Activated CD8-positive, alpha-beta memory T cell treated with anti-CD3 and anti-CD28 coated beads for 48 hours (primary cell): ENCODE results near the gene ODAD2.

Experiments used
- DNase-seq, 3 experiments: peaks; one replicate each; pipeline ENCODE4 v3.0.0-alpha.2; 2020; ENCODE audit warnings: low read depth in 2 of 3, low spot score in 2 of 3

ODAD2 gene

DNA sequence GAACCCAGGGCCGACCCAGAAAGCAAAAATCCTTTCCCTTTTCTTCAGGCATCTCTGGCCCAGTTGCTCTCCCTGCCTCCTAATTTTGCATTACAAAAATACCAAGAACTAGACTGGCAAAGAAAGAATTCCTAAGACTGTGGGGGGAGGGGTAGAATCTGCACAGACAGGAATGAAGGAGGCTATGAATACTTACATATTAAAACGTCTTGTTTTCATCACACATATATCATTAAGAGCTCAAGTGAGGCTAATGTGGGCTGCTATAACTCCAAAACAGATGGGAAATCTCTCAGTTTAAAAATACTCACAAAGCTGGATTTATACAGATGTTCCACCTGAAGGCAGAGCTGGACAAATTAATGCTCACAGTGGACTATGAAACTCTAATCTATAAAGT lies 224.0 kb downstream of the ODAD2 start:
- no peak for DNase-seq

DNA sequence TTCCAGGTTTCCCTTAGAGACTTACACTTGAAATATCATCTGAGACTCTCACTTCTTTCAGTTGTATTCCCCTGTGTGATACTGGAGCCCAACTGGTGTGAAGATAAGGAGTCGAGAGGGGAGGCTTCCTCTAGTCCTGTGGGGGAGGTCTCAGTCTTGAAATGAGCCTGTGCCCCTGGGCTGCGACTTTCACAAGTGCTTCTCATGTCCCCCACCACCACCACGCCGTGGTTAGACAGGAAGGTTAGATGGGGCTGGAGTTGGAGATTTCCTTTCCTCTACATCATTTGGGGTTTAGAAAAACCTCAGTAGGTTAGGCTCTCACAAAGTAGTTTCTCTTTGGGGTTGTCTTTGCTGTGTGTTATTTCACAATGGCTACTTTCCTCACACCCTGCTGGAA lies 227.6 kb downstream of the ODAD2 start:
- peak in 1 of 3 experiments; percentile 34 for DNase-seq

DNA sequence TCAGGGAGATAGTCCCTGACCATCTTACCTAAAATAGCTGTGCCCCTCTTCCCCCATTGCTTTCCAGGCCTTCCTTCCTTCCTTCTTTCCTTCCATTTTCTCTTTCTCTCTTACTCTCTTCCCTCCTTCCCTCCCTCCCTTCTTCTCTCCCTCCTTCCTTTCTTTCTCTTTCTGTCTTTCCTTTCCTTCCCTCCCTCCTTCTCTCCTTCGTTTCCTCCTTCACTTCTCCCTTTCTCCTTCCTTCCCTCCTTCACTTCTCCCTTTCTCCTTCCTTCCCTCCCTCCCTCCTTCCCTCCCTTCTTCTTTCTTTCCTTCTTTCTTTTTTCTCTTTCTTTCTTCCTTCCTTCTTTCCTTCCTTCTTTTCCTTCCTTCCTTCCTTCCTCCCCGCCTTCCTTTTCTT lies 228.7 kb downstream of the ODAD2 start:
- DNase-seq = no peak
